DMS114 treated with DMSO at 0.1 percent for 48 hours (cell line): ENCODE measurements around the gene PLPPR3.

ENCODE experiments used
- DNase-seq: peaks from one replicate; lab custom pipeline; 2025; ENCODE audit not compliant: unreplicated experiment; lab: John Stamatoyannopoulos, UW

Gene PLPPR3

GRCh38 chr19:821825-822503, at the start of gene PLPPR3:
Gene PLPPR3, minus strand, starts transcription at chr19:821955. Its CDS starts 396 bp downstream, at chr19:821559.
- no peak for DNase-seq

DNA sequence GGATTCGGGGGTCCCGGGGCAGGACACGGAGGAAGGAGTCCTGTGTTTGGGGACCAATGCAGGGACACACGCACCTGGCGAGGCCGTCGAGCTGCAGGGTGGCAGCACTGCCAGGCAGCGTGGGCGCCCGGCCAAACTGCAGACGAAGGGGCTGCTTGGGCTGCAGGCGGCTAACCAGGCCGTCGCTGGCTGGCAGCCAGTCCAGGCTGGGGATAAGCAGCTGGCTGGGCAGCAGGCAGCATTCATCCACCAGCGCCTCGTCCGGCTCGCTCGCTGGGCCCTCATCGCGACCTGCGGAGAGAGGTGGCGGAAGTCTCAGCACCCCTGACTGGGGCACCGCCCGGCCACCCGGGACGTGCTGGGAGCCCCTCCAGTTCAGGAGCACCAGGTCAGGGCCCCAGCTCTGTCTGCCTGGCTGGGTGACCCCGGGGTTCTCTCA, 49.2 kb upstream of the PLPPR3 start:
- no peak for DNase-seq

- DNase-seq, result no peak
These were observed 48.6 kb upstream of the PLPPR3 start for GRCh38 chr19:870314-870713.

DNA sequence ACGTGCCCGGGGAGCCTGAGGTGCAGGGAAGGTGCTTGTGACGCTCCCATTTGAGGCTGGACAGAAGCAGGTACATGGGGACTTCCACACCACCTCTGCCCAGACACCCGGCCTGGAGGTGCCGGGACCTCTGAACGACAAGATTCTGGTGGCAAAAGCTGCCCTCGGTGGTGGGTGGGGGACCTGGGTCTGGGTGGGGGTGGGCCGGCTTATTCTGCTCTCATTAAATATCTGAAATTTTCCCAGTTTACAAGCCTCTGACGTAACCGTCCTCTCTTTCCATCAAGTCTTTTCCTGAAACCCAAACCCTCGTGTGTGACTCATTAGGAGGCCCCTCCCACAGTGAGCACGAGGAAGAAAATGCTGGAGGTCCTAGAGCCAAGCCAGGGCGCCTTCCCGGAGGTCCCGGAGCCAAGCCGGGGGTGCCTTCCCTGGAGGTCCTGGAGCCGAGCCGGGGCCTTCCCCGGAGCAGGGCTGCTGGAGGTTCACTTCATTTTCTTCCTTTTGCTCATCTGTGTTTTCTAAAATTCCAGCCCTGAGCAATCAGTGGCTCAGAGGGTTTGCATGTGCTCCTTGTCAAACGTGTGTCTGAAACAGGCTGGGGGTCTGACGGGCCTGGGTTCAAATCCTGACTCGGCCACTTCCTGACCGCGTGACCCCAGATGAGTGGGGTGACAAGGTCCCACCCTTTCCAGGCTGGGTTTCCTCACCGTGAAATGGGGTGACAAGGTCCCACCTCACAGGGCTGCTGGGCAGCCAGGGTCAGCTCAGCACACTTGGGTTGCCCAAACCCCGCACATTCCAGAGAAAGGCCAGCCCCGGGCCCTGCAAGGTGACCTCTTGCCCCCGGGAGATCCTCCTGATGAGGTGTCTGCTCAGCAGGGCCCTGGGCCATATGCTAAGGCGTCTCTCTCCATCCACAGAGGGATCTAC, 47.8 kb upstream of the PLPPR3 start:
- DNase-seq, result no peak

- no peak for DNase-seq
These were observed 46.9 kb upstream of the PLPPR3 start for GRCh38 chr19:868458-869244.

DNA sequence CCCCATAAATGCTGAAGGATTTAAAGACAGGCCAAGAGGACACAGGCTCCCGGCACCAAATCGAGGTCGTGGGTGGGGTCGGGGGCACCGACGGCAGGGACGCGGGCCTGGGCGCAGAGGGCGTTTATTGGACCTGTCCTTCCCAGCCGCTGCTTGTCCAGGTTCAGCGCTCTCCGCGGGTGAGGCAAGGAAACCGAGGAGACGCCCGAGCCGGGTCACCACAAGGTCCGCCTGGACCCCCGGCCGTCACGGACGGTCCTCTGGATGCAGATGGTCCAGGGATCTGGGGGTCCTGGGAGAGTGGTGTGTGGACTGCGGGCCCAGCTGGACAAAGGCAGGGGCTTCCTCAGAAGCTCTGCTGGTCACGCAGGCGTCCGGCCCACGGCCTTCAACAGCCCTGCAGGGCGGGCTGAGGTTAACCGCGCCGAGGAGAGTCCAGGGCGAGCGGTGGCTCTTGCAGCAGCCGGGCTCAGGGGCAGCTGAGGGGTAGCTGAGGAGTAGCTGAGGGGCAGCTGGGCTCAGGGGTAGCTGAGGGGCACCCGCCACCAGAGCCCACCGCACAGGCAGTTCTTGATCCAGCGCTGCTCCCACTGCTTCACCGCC, 46.2 kb upstream of the PLPPR3 start:
- no peak for DNase-seq

DNA sequence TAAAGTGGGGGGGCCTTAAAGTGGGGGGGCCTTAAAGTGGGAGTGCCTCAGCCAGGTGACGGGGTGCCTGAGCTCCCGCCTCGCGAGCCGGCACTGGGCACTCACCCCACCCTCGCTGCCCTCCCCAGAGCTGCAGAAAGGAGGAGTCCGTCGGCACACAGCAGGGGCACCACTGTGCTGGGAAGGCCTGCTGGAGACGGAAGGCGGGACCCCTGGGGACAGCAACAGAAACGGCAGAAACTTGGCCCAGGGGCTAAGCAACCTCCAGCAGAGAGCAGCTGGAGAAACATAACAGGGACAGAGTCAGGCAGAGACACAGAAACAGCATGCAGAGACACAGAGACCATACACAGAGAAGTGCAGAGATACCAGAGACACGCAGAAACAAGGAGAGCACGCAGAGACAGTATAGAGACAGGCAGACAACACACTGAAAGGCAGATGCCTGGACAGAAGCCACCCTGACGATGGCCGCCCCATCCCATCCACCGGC, 45.6 kb upstream of the PLPPR3 start:
- DNase-seq, result no peak

DNA sequence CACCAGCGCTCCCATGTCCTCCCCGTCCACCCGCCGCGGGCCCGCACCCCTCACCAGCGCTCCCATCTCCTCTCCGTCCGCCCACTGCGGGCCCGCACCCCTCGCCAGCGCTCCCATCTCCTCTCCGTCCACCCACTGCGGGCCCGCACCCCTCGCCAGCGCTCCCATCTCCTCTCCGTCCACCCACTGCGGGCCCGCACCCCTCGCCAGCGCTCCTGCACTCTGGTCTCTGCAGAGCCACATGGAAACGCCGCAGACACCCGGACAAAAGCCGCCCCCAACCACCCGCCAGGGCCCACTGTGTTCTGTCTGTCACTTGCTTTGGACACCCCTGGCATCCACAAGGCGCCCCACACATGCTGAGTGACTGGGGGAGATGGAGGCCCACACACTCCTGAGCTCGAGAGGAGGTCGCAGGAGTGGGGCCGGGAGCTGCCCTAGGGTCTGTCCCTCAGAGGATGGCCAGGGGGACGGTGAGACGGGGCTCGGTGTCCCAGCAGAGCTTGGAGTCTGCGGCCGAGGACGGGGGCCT, 45.1 kb upstream of the PLPPR3 start:
- DNase-seq, result no peak

DNA sequence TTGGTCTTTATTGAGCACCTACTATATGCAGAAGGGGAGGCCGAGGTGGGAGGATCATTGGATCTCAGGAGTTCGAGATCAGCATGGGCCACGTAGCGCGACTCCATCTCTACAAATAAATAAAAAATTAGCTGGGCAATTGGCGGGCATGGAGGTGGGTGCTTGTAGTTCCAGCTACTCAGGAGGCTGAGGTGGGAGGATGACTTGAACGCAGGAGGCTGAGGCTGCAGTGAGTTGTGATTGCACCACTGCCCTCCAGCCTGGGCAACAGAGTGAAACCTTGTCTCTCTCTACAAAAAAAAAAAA, 41.5 kb upstream of the PLPPR3 start:
- DNase-seq, result no peak

GRCh38 chr19:862581-863314, 41.0 kb upstream of the PLPPR3 start:
- DNase-seq, result no peak

GRCh38 chr19:861756-862580, 40.2 kb upstream of the PLPPR3 start:
- no peak for DNase-seq

GRCh38 chr19:861141-861755, 39.5 kb upstream of the PLPPR3 start:
- no peak for DNase-seq

GRCh38 chr19:858868-859843, 37.4 kb upstream of the PLPPR3 start, which contains the start of gene CFD:
Gene CFD, plus strand, starts transcription at chr19:859664. Its CDS starts 26 bp downstream, at chr19:859690.
- no peak for DNase-seq

DNA sequence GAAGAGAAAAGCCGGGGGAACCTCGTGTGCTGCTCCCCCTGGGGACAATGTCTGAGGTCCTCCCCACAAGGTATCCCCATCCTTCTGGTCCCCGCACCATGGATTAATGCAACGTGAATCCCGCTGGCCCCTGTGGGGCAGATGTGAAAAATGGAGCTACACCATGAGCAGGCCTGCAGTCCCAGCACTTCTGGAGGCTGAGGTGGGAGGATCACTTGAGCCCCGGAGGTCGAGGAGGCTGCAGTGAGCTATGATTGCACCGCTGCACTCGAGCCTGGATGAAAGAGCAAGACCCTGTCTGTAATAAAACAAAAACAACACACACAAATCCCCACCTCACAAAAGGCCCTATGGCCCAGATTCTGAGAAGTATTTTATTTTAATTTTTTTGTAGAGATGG, 36.5 kb upstream of the PLPPR3 start:
- no peak for DNase-seq

DNA sequence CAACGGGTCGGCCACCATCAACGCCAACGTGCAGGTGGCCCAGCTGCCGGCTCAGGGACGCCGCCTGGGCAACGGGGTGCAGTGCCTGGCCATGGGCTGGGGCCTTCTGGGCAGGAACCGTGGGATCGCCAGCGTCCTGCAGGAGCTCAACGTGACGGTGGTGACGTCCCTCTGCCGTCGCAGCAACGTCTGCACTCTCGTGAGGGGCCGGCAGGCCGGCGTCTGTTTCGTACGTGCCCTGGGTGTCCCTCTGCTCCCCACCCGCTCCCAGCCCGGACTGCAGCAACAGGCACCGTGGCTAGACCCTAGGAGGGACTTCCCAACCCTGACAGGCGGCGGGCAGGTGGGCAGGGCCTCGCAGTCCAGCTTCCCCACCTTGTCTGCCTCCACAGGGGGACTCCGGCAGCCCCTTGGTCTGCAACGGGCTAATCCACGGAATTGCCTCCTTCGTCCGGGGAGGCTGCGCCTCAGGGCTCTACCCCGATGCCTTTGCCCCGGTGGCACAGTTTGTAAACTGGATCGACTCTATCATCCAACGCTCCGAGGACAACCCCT, 33.9 kb upstream of the PLPPR3 start:
- no peak for DNase-seq

- no peak for DNase-seq
These were observed 33.4 kb upstream of the PLPPR3 start for GRCh38 chr19:855142-855541.

- no peak for DNase-seq
These were observed 32.8 kb upstream of the PLPPR3 start for GRCh38 chr19:854549-854948.
